ENCODE results near the gene FAM98B. TPM values are rescaled to one million over a fixed set of nuclear protein-coding genes. Genes with fewer than 3 reads are reported as not detected.

FAM98B gene
- polyA plus RNA-seq, 1 donor (not counting 4 experiments of a cell fraction or from before 2014, with no cell fraction given), result 22.2 TPM

GRCh38 chr15:38461066-38461833 is 7.3 kb downstream of the FAM98B start:
- FAIRE-seq, result no peak
- no peaks in the 10 kb centered on the region for H3K27me3 ChIP-seq (ENCODE audit: control insufficient read depth, extremely low read depth, insufficient read depth, low read length)
- H3K4me1 ChIP-seq (ENCODE audit: control insufficient read depth, extremely low read depth, insufficient read depth, low read length), result peaks cover 2% of the 10 kb centered on the region
- no peak overlapping the region for H3K9ac ChIP-seq (ENCODE audit: control insufficient read depth, extremely low read depth, insufficient read depth, low read length)
- no peak overlapping the region for H3K27ac ChIP-seq (ENCODE audit: control insufficient read depth, insufficient read depth, low read length)
- H3K79me2 ChIP-seq (ENCODE audit: control insufficient read depth, insufficient read depth, low read length), result peaks cover 69% of the 10 kb centered on the region
- H3K4me2 ChIP-seq (ENCODE audit: control insufficient read depth, extremely low read depth, insufficient read depth, low read depth, low read length), result peak overlapping the region; percentile 3
- peaks cover 2% of the 10 kb centered on the region for H3K9me1 ChIP-seq (ENCODE audit: control insufficient read depth, extremely low read depth, insufficient read depth, low read length)
- DNase-seq (ENCODE audit: low read depth, low spot score), result no peak
- TF ChIP-seq CTCF (optimal IDR thresholded peaks at IDR 0.05 in 1 of 3, IDR thresholded peaks at IDR 0.05 in 1 of 3, conservative IDR thresholded peaks at IDR 0.05 in 1 of 3; ENCODE audit: extremely low read depth in 1 of 3, insufficient read depth in 2 of 3, low read length in 3 of 3) (no peak), EZH2 (IDR thresholded peaks at IDR 0.05; ENCODE audit: low read length) (no peak)
- no peaks in the 10 kb centered on the region for H4K20me1 ChIP-seq (ENCODE audit: control insufficient read depth, extremely low read depth, insufficient read depth, low read length)
- no peak overlapping the region for H2AFZ ChIP-seq (ENCODE audit: control insufficient read depth, low read length)
- H3K4me3 ChIP-seq (ENCODE audit: control insufficient read depth in 2 of 3, extremely low read depth in 1 of 3, insufficient read depth in 2 of 3, low read depth in 1 of 3, low read length in 3 of 3), result no peak overlapping the region
- no peaks in the 10 kb centered on the region for H3K9me3 ChIP-seq (ENCODE audit: control insufficient read depth, low read depth, low read length)
- dilution Hi-C loops (cut with MboI; ENCODE audit: extremely low pct_ligation_motif_present, low sequenced_read_pairs), result no loop called here
- H3K36me3 ChIP-seq (ENCODE audit: control insufficient read depth in 2 of 2, extremely low read depth in 1 of 2, insufficient read depth in 2 of 2, low read length in 2 of 2), result peaks cover 1 to 8% of the 10 kb centered on the region in 2 experiments

GRCh38 chr15:38463893-38464292 is 10.0 kb downstream of the FAM98B start:
- Histone ChIP-seq H3K79me2 (ENCODE audit: control insufficient read depth, insufficient read depth, low read length) (peaks cover 44% of the 10 kb centered on the region), H3K4me1 (ENCODE audit: control insufficient read depth, extremely low read depth, insufficient read depth, low read length) (peaks cover 2% of the 10 kb centered on the region), H3K27me3 (ENCODE audit: control insufficient read depth, extremely low read depth, insufficient read depth, low read length) (no peaks in the 10 kb centered on the region), H3K9me1 (ENCODE audit: control insufficient read depth, extremely low read depth, insufficient read depth, low read length) (peaks cover 2% of the 10 kb centered on the region), H3K27ac (ENCODE audit: control insufficient read depth, insufficient read depth, low read length) (no peak overlapping the region), H3K4me3 (ENCODE audit: control insufficient read depth in 2 of 3, extremely low read depth in 1 of 3, insufficient read depth in 2 of 3, low read depth in 1 of 3, low read length in 3 of 3) (no peak overlapping the region), H3K9ac (ENCODE audit: control insufficient read depth, extremely low read depth, insufficient read depth, low read length) (no peak overlapping the region), H3K36me3 (ENCODE audit: control insufficient read depth in 2 of 2, extremely low read depth in 1 of 2, insufficient read depth in 2 of 2, low read length in 2 of 2) (peaks cover 1 to 4% of the 10 kb centered on the region in 2 experiments), H3K9me3 (ENCODE audit: control insufficient read depth, low read depth, low read length) (no peaks in the 10 kb centered on the region), H2AFZ (ENCODE audit: control insufficient read depth, low read length) (no peak overlapping the region), H4K20me1 (ENCODE audit: control insufficient read depth, extremely low read depth, insufficient read depth, low read length) (no peaks in the 10 kb centered on the region), H3K4me2 (ENCODE audit: control insufficient read depth, extremely low read depth, insufficient read depth, low read depth, low read length) (no peak overlapping the region)
- dilution Hi-C loops (cut with MboI; ENCODE audit: extremely low pct_ligation_motif_present, low sequenced_read_pairs), result no loop called here
- DNase-seq (ENCODE audit: low read depth, low spot score), result no peak
- no peak for TF ChIP-seq EZH2 (IDR thresholded peaks at IDR 0.05; ENCODE audit: low read length)
- TF ChIP-seq CTCF (optimal IDR thresholded peaks at IDR 0.05 in 1 of 3, IDR thresholded peaks at IDR 0.05 in 1 of 3, conservative IDR thresholded peaks at IDR 0.05 in 1 of 3; ENCODE audit: extremely low read depth in 1 of 3, insufficient read depth in 2 of 3, low read length in 3 of 3), result no peak
- FAIRE-seq, result no peak
